HEK293 (cell line): Measurements from ENCODE around the gene PTTG1.

Experiments
- CTCF ChIA-PET: fragments of 350-600 bp; formaldehyde crosslinking; extraction: SDS; loops from one replicate; lab custom pipeline; 2021; ENCODE audit warnings: antibody characterized with exemption; lab: Yijun Ruan, JAX
- POLR2A ChIA-PET: fragments of 300-600 bp; formaldehyde crosslinking; extraction: SDS; loops from one replicate; lab custom pipeline; 2020; ENCODE audit warnings: antibody characterized with exemption, inconsistent platforms; lab: Yijun Ruan, JAX
- H3K27ac ChIP-seq: fragments of 200-500 bp; sonication (Bioruptor generic); 2 replicates; pipeline ENCODE4 v1.5.1; 2014; ENCODE audit warnings: low read depth, low read length, control low read depth, inconsistent platforms; ENCODE audit errors: extremely low read depth
- H3K36me3 ChIP-seq, 2 experiments: fragments of 200-500 bp in 1 of 2; sonication (Bioruptor generic) in 1 of 2; 1 replicate in 1 of 2; 2 replicates in 1 of 2; pipeline ENCODE4 v1.5.1; 2014 to 2017; ENCODE audit warnings: inconsistent platforms in 2 of 2, low read length in 2 of 2; ENCODE audit not compliant: control insufficient read depth in 2 of 2, insufficient read depth in 1 of 2
- H3K4me1 ChIP-seq: fragments of 200-500 bp; sonication (Bioruptor generic); 2 replicates; pipeline ENCODE4 v1.5.1; 2014; ENCODE audit warnings: mild to moderate bottlenecking, low read length, inconsistent platforms; ENCODE audit not compliant: control insufficient read depth, insufficient read depth
- H3K4me3 ChIP-seq: 2 replicates; pipeline ENCODE4 v1.5.1; 2011; ENCODE audit warnings: low read depth, mild to moderate bottlenecking, control low read depth, low read length, moderate library complexity
- H3K9me3 ChIP-seq: fragments of 200-500 bp; sonication (Bioruptor generic); 2 replicates; pipeline ENCODE4 v1.5.1; 2014; ENCODE audit warnings: low read depth, low read length, inconsistent platforms; ENCODE audit not compliant: control insufficient read depth, insufficient read depth
- ATF2 ChIP-seq: fragments of 450-650 bp; formaldehyde crosslinking; IDR thresholded peaks from 2 replicates; pipeline ENCODE4 v1.5.1; 2016; ENCODE audit warnings: missing biosample characterization, missing genetic modification characterization, low read depth
- EGR2 ChIP-seq: fragments of 450-650 bp; formaldehyde crosslinking; IDR thresholded peaks from 2 replicates; pipeline ENCODE4 v1.5.1; 2016; ENCODE audit warnings: low read depth, missing biosample characterization, missing genetic modification characterization
- HOXD13 ChIP-seq: sonication (generic); formaldehyde crosslinking; IDR thresholded peaks from 2 replicates; pipeline ENCODE4 v1.8.0; 2022; ENCODE audit warnings: missing genetic modification reagents, borderline replicate concordance
- KLF10 ChIP-seq: fragments of 450-650 bp; IDR thresholded peaks from 2 replicates; pipeline ENCODE4 v1.5.1; 2018; ENCODE audit warnings: missing biosample characterization, mild to moderate bottlenecking, missing genetic modification characterization
- REPIN1 ChIP-seq: fragments of 450-650 bp; formaldehyde crosslinking; IDR thresholded peaks from 2 replicates; pipeline ENCODE4 v1.5.1; 2017; ENCODE audit warnings: missing biosample characterization, missing genetic modification characterization, low read depth
- SP3 ChIP-seq: fragments of 450-650 bp; formaldehyde crosslinking; IDR thresholded peaks from 2 replicates; pipeline ENCODE4 v1.5.1; 2016; ENCODE audit warnings: missing biosample characterization, missing genetic modification characterization
- SP7 ChIP-seq: fragments of 450-650 bp; formaldehyde crosslinking; IDR thresholded peaks from 2 replicates; pipeline ENCODE4 v1.5.1; 2016; ENCODE audit warnings: missing biosample characterization, missing genetic modification characterization
- TCF7L2 ChIP-seq: IDR thresholded peaks from 2 replicates; pipeline ENCODE4 v1.6.1; 2011; ENCODE audit warnings: low read depth, mild to moderate bottlenecking, inconsistent platforms, low read length, moderate library complexity, borderline replicate concordance
- ZBTB17 ChIP-seq: fragments of 450-650 bp; formaldehyde crosslinking; IDR thresholded peaks from 2 replicates; pipeline ENCODE4 v1.5.1; 2016; ENCODE audit warnings: missing biosample characterization, missing genetic modification characterization
- ZBTB44 ChIP-seq: fragments of 450-650 bp; IDR thresholded peaks from 2 replicates; pipeline ENCODE4 v1.5.1; 2018; ENCODE audit warnings: missing biosample characterization, mild to moderate bottlenecking, missing genetic modification characterization
- ZFP37 ChIP-seq: fragments of 450-650 bp; formaldehyde crosslinking; IDR thresholded peaks from 2 replicates; pipeline ENCODE4 v1.5.1; 2016; ENCODE audit warnings: missing biosample characterization, missing genetic modification characterization
- ZNF10 ChIP-seq: fragments of 450-650 bp; formaldehyde crosslinking; IDR thresholded peaks from 2 replicates; pipeline ENCODE4 v1.5.1; 2017; ENCODE audit warnings: missing biosample characterization, missing genetic modification characterization
- ZNF138 ChIP-seq: fragments of 450-650 bp; formaldehyde crosslinking; IDR thresholded peaks from 2 replicates; pipeline ENCODE4 v1.5.1; 2016; ENCODE audit warnings: missing biosample characterization, missing genetic modification characterization, borderline replicate concordance
- ZNF19 ChIP-seq: fragments of 450-650 bp; formaldehyde crosslinking; IDR thresholded peaks from 2 replicates; pipeline ENCODE4; 2016; ENCODE audit warnings: missing biosample characterization, missing genetic modification characterization, low read depth
- ZNF398 ChIP-seq: fragments of 450-650 bp; formaldehyde crosslinking; IDR thresholded peaks from 2 replicates; pipeline ENCODE4 v1.5.1; 2017; ENCODE audit warnings: missing biosample characterization, missing genetic modification characterization
- ZNF404 ChIP-seq: fragments of 450-650 bp; formaldehyde crosslinking; IDR thresholded peaks from 2 replicates; pipeline ENCODE4 v1.5.1; 2017; ENCODE audit warnings: missing biosample characterization, missing genetic modification characterization
- ZNF423 ChIP-seq: fragments of 450-650 bp; formaldehyde crosslinking; IDR thresholded peaks from 2 replicates; pipeline ENCODE4 v1.5.1; 2016; ENCODE audit warnings: missing biosample characterization, missing genetic modification characterization
- ZNF549 ChIP-seq: fragments of 450-650 bp; IDR thresholded peaks from 2 replicates; pipeline ENCODE4 v1.5.1; 2018; ENCODE audit warnings: missing biosample characterization, missing genetic modification characterization, mild to moderate bottlenecking, inconsistent platforms, moderate library complexity
- ZNF645 ChIP-seq: fragments of 450-650 bp; formaldehyde crosslinking; IDR thresholded peaks from 2 replicates; pipeline ENCODE4; 2016; ENCODE audit warnings: missing biosample characterization, missing genetic modification characterization
- ZNF658 ChIP-seq: fragments of 450-650 bp; formaldehyde crosslinking; IDR thresholded peaks from 2 replicates; pipeline ENCODE4; 2016; ENCODE audit warnings: missing biosample characterization, missing genetic modification characterization
- ZNF792 ChIP-seq: fragments of 450-650 bp; formaldehyde crosslinking; IDR thresholded peaks from 2 replicates; pipeline ENCODE4 v1.5.1; 2016; ENCODE audit warnings: missing biosample characterization, missing genetic modification characterization
- ZSCAN18 ChIP-seq: fragments of 450-650 bp; formaldehyde crosslinking; IDR thresholded peaks from 2 replicates; pipeline ENCODE4 v1.5.1; 2016; ENCODE audit warnings: missing biosample characterization, missing genetic modification characterization

Gene PTTG1

GRCh38 chr5:160455600-160455999 lies 33.9 kb downstream of the PTTG1 start (continued):
- no peak for TF ChIP-seq ZNF398 (tag by site-specific recombination)
- TF ChIP-seq ZNF658 (tag by site-specific recombination): no peak
- no peak for TF ChIP-seq EGR2
- TF ChIP-seq REPIN1: no peak
- TF ChIP-seq SP3 (tag by site-specific recombination): no peak
- TF ChIP-seq TCF7L2: no peak
- no peak for TF ChIP-seq SP7 (tag by site-specific recombination)
- TF ChIP-seq HOXD13 (CRISPR knock-in tag): no peak
- no peak for TF ChIP-seq ZNF138 (tag by site-specific recombination)
- TF ChIP-seq ZNF645 (tag by site-specific recombination): no peak
- TF ChIP-seq ATF2: no peak
- TF ChIP-seq ZNF423 (tag by site-specific recombination): no peak

GRCh38 chr5:160456480-160457177 lies 35.0 kb downstream of the PTTG1 start:
- Histone ChIP-seq H3K4me3 (no peak overlapping the region), H3K9me3 (no peaks in the 10 kb centered on the region), H3K36me3 (no peaks in the 10 kb centered on the region)
- CTCF ChIA-PET: interaction anchor here (0.6 kb wide), 1 partner anchor 512 kb away, joined by 3 read pairs; no protein-coding TSS in a partner anchor
- TF ChIP-seq ZFP37 (tag by site-specific recombination) (no peak), ZBTB44 (tag by site-specific recombination) (no peak), TCF7L2 (no peak), ZNF19 (tag by site-specific recombination) (no peak), KLF10 (no peak), ZNF404 (tag by site-specific recombination) (no peak), ZNF423 (tag by site-specific recombination) (no peak), ZNF792 (tag by site-specific recombination) (no peak), ZSCAN18 (no peak), ZNF549 (tag by site-specific recombination) (no peak), ZBTB17 (no peak), ZNF10 (tag by site-specific recombination) (no peak)
- TF ChIP-seq, all 188 proteins: peak for 0
- Histone ChIP-seq H3K4me1 (no peaks in the 10 kb centered on the region), H3K27ac (no peak overlapping the region)
- POLR2A ChIA-PET: no interaction called here
